ENCODE measurements around the gene CCDC200. TPM values are rescaled to one million over a fixed set of nuclear protein-coding genes. Genes with fewer than 3 reads are reported as not detected.
A peak's percentile ranks its signal among the peaks of the same experiment; 100 is the strongest.
"Not testable (repeated sequence)": the region's sequence is repeated elsewhere in the genome, so short reads cannot be mapped to it uniquely, and the experiment has no call there.

The CCDC200 gene
- total RNA-seq, 2 donors from 2014 or later, result 1.1 TPM; not detected in 1

GRCh38 chr17:43220511-43221125, 7.8 kb downstream of the CCDC200 start:
- H3K9me3 Mint-ChIP-seq, result no peaks in the 10 kb centered on the region
- ATAC-seq (replicated peaks), result no peak

DNA sequence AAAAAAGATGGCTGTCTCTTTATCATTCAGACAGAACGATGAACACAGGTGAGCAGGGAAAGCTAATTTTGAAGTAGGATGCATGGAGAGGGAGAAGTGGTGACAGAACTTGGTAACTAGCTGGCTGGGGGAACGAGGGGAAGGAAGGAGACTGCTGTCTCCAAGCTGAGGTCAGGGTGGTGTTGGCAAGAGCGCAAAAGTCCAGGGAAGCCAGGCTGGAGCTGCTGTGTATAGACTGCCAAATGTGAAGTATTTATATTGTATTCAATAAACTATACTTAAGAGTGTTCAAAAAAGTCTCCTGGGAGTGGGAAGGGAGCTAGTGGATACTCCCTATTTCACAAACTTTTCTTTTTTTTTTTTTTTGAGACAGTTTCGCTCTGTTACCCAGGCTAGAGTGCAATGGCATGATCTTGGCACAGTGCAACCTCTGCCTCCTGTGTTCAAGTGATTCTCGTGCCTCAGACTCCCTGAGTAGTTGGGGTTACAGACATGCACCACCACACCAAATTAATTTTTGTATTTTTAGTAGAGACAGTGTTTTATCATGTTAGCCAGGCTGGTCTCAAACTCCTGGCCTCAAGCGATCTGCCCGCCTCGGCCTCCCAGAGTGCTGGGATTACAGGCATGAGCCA, 8.6 kb downstream of the CCDC200 start:
- Mint-ChIP-seq H3K4me1 (peaks cover 10% of the 10 kb centered on the region), H3K9me3 (no peaks in the 10 kb centered on the region), H3K4me3 (no peak overlapping the region), H3K36me3 (ENCODE audit: low read depth) (peaks cover 50% of the 10 kb centered on the region), H3K27me3 (no peaks in the 10 kb centered on the region), H3K27ac (peak overlapping the region; percentile 87)
- ATAC-seq (replicated peaks), result no peak

More at GRCh38 chr17:43220511-43221125, 7.8 kb downstream of the CCDC200 start:
- Mint-ChIP-seq H3K4me3 (no peak overlapping the region), H3K4me1 (peaks cover 8% of the 10 kb centered on the region), H3K27ac (no peak overlapping the region), H3K36me3 (ENCODE audit: low read depth) (peaks cover 45% of the 10 kb centered on the region), H3K27me3 (no peaks in the 10 kb centered on the region)

DNA sequence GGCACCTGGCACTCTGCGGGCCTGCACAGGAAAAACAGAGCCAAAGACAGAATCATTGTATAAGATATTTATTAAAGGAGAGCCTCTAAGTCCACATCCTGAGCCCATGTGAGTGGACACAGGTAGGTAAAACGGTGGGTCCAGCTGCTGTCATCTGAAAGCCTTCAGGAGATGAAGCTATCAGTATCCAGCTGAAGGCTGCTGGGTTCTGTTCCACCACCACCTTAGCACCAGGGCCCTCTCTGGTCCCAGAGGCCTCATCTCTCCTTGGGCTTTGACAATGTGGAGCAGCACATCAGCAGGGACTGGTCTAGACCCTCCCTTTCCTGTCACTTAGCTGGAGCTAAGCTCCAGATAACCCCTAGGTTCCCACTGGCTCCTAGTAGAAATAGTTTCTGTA, 9.4 kb downstream of the CCDC200 start:
- Mint-ChIP-seq H3K36me3 (ENCODE audit: low read depth) (peaks cover 50% of the 10 kb centered on the region), H3K9me3 (no peaks in the 10 kb centered on the region), H3K4me3 (no peak overlapping the region), H3K4me1 (peaks cover 10% of the 10 kb centered on the region), H3K27ac (peak overlapping the region; percentile 87), H3K27me3 (no peaks in the 10 kb centered on the region)
- no peak for ATAC-seq (replicated peaks)

DNA sequence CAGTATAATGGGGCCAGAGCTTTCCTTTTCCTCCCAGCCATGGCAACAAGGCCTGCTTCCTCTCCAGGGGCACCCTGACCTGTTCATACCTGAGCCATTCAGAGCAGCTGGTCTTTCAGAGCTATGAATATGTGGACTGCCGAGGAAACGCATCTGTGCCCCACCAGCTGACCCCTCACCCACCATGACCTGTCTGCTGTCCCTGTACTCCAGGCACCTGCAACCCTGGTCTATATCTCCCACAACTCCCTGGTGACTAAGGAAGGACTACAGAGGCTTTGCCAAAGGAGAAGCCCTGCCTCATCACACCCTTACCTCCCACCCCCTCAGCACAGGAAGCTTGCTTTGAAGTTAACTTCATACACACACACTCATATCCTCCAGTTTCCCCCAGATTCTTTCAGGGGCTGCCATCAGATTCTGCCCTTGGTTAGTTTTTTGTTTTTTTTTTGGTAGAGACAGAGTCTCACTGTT, 10.8 kb downstream of the CCDC200 start:
- peak; percentile 85 for ATAC-seq (replicated peaks)
- Mint-ChIP-seq H3K27me3 (no peaks in the 10 kb centered on the region), H3K36me3 (ENCODE audit: low read depth) (peaks cover 58% of the 10 kb centered on the region), H3K4me1 (peaks cover 14% of the 10 kb centered on the region), H3K4me3 (no peak overlapping the region), H3K9me3 (no peaks in the 10 kb centered on the region), H3K27ac (peak overlapping the region; percentile 87)

- Mint-ChIP-seq H3K4me1 (peaks cover 18% of the 10 kb centered on the region), H3K27me3 (no peaks in the 10 kb centered on the region), H3K4me3 (no peak overlapping the region), H3K9me3 (no peaks in the 10 kb centered on the region), H3K27ac (peak overlapping the region; percentile 87), H3K36me3 (ENCODE audit: low read depth) (peaks cover 64% of the 10 kb centered on the region)
- no peak for ATAC-seq (replicated peaks)
Observed at GRCh38 chr17:43216762-43217613, 11.4 kb downstream of the CCDC200 start.

GRCh38 chr17:43216369-43216761, 12.1 kb downstream of the CCDC200 start:
- no peak overlapping the region for H3K4me3 Mint-ChIP-seq
- ATAC-seq (replicated peaks), result no peak
- H3K27ac Mint-ChIP-seq, result peak overlapping the region; percentile 9
- H3K27me3 Mint-ChIP-seq, result no peaks in the 10 kb centered on the region
- H3K4me1 Mint-ChIP-seq, result peaks cover 18% of the 10 kb centered on the region
- peaks cover 68% of the 10 kb centered on the region for H3K36me3 Mint-ChIP-seq (ENCODE audit: low read depth)
- H3K9me3 Mint-ChIP-seq, result no peaks in the 10 kb centered on the region

GRCh38 chr17:43215341-43215740, 13.1 kb downstream of the CCDC200 start:
- no peak for ATAC-seq (replicated peaks)
- Mint-ChIP-seq H3K9me3 (no peaks in the 10 kb centered on the region), H3K27ac (no peak overlapping the region), H3K36me3 (ENCODE audit: low read depth) (peaks cover 79% of the 10 kb centered on the region), H3K4me1 (peaks cover 24% of the 10 kb centered on the region), H3K4me3 (no peak overlapping the region), H3K27me3 (no peaks in the 10 kb centered on the region)

DNA sequence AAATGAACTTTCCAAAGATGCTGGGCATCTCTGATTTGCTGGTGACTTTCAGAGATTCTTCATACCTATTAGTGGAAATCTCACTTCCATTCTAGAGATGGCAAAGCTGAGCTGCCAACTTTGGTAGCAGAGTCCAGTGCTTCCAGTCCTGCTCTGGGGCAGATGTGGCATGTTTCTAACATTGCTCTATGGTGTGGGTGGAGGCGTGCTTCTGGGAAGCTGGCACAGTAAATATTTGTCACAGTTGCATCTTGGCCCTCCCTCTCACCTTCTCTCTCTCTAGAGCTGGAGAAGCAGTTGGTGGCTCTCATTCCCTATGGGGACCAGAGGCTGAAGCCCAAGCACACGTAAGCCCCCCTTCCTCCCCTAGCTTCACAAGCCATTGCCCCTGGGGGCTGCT, 14.9 kb downstream of the CCDC200 start:
- peak overlapping the region; percentile 96 for H3K27ac Mint-ChIP-seq
- H3K4me3 Mint-ChIP-seq, result peak overlapping the region; percentile 97
- ATAC-seq (replicated peaks), result no peak
- peaks cover 88% of the 10 kb centered on the region for H3K36me3 Mint-ChIP-seq (ENCODE audit: low read depth)
- H3K4me1 Mint-ChIP-seq, result peaks cover 24% of the 10 kb centered on the region
- H3K9me3 Mint-ChIP-seq, result no peaks in the 10 kb centered on the region
- H3K27me3 Mint-ChIP-seq, result no peaks in the 10 kb centered on the region

GRCh38 chr17:43212641-43213490, 15.6 kb downstream of the CCDC200 start:
- H3K4me3 Mint-ChIP-seq, result peak overlapping the region; percentile 97
- peaks cover 91% of the 10 kb centered on the region for H3K36me3 Mint-ChIP-seq (ENCODE audit: low read depth)
- no peak for ATAC-seq (replicated peaks)
- no peaks in the 10 kb centered on the region for H3K27me3 Mint-ChIP-seq
- no peaks in the 10 kb centered on the region for H3K9me3 Mint-ChIP-seq
- H3K27ac Mint-ChIP-seq, result peak overlapping the region; percentile 96
- H3K4me1 Mint-ChIP-seq, result peaks cover 21% of the 10 kb centered on the region

GRCh38 chr17:43211480-43212402, 16.7 kb downstream of the CCDC200 start, which contains the start of gene TMEM106A:
Gene TMEM106A (plus strand): TSS chr17:43211875. CDS start chr17:43213042, 1,167 bp downstream.
- peaks cover 94% of the 10 kb centered on the region for H3K36me3 Mint-ChIP-seq (ENCODE audit: low read depth)
- H3K9me3 Mint-ChIP-seq, result no peaks in the 10 kb centered on the region
- peaks cover 18% of the 10 kb centered on the region for H3K4me1 Mint-ChIP-seq
- H3K27me3 Mint-ChIP-seq, result no peaks in the 10 kb centered on the region
- H3K27ac Mint-ChIP-seq, result peak within 1 kb of the TSS; percentile 96
- peak; percentile 95 for ATAC-seq (replicated peaks)
- H3K4me3 Mint-ChIP-seq, result peak within 1 kb of the TSS; percentile 97

DNA sequence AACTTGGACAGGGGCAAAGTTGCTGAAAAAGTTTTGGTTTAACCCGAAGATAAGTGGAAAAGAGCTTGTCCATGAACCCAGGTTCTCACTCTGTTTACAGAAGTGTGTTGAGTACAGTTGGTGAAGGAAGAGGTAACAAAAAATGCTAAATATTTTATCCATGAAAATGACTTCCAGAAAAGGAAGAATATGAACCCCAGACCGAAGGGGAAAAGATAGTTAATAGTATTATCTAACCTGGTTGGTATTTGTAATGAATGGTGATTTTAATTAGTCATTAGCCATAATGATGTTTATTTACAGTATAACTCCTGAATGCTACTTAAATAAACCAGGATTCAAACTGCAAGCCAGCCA, 17.3 kb downstream of the CCDC200 start:
- Mint-ChIP-seq H3K27ac (peak overlapping the region; percentile 96), H3K27me3 (no peaks in the 10 kb centered on the region), H3K4me3 (peak overlapping the region; percentile 97), H3K9me3 (no peaks in the 10 kb centered on the region), H3K36me3 (ENCODE audit: low read depth) (peaks cover 94% of the 10 kb centered on the region), H3K4me1 (peaks cover 18% of the 10 kb centered on the region)
- ATAC-seq (replicated peaks), result no peak

- no peak for ATAC-seq (replicated peaks)
- H3K27ac Mint-ChIP-seq, result peak overlapping the region; percentile 96
Observed at GRCh38 chr17:43210576-43210975, 17.8 kb downstream of the CCDC200 start.

DNA sequence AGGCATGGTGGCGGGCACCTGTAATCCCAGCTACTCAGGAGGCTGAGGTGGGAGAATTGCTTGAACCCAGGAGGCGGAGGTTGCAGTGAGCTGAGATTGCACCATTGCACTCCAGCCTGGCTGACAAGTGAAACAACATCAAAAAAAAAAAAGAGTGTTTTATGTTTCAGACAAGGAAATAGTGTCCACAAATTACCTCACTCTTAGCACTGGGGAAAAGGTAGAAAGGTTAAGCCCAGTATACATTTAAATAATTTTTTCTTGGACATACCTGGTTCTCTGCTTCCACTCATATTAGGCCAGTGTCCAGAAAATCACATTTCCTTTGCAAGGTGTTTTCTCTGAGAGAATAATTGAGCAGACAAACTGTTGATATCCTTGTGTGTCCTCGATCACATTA, 25.4 kb downstream of the CCDC200 start:
- not testable (repeated sequence) for H3K4me1 Mint-ChIP-seq; H3K4me3 Mint-ChIP-seq; ATAC-seq (replicated peaks); H3K27me3 Mint-ChIP-seq; H3K27ac Mint-ChIP-seq; H3K9me3 Mint-ChIP-seq
- peaks cover 97% of the 10 kb centered on the region for H3K36me3 Mint-ChIP-seq (ENCODE audit: low read depth)

More at GRCh38 chr17:43210576-43210975, 17.8 kb downstream of the CCDC200 start:
- Mint-ChIP-seq H3K27me3 (no peaks in the 10 kb centered on the region), H3K36me3 (ENCODE audit: low read depth) (peaks cover 94% of the 10 kb centered on the region), H3K4me3 (peak overlapping the region; percentile 97), H3K9me3 (no peaks in the 10 kb centered on the region), H3K4me1 (peaks cover 15% of the 10 kb centered on the region)

Measured in activated T-helper 17 cell treated with anti-CD3 and anti-CD28 coated beads, Interleukin-2, amount 50 U/mL, for 72 hours (primary cell).